ENCODE results near the gene C1GALT1. TPM values are rescaled to one million over a fixed set of nuclear protein-coding genes. Genes with fewer than 3 reads are reported as not detected.
A peak's percentile ranks its signal among the peaks of the same experiment; 100 is the strongest.

C1GALT1 gene
- total and polyA plus RNA-seq, 2 donors (not counting 1 experiment from before 2014, with no cell fraction given): 12.4 to 66.8 TPM

DNA sequence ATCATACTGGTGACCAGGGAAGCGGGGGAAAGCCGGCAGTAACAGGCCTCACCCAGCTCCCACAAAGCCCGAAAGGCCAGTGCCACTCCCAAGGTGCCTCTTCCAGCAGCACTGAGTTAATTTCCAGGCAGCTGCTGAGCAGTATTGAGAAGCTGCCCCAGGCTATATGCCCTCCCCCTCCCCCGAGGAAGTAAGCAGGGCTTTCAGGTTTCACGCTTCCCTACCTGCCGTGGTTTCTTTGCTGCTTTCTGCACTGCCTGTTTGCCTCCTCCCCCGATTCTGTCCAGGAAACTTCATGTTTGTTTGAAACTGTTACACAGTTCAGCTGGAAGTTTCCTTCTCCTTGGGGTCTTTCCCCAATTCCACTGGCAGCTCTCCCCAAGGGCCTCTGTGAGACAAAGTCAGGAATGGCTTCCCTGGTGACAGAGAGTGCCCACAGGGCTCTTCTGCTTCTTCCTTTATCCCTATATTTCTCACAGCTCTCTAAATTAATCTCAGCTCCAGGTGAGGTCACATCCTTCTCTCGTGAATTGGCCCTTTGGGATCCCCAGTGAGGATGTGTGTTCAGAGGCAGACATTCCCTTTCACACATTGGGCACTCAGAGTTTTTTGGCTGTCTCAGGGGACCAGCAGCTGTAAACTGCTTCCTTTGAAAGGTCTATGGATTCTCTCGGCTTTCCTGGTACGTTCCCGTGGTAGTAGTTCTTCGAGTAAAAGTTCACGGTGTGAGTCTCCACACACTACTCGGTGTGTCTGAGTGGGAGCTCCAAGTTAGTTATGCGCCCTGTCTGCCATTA is 19.4 kb downstream of the C1GALT1 start:
- Mint-ChIP-seq H3K4me3 (peak overlapping the region; percentile 64), H3K27me3 (no peaks in the 10 kb centered on the region), H3K27ac (peak overlapping the region; percentile 79), H3K9me3 (ENCODE audit: insufficient read depth) (peaks cover 3% of the 10 kb centered on the region), H3K4me1 (peaks cover 84% of the 10 kb centered on the region)
- TF ChIP-seq, protein P1, sequence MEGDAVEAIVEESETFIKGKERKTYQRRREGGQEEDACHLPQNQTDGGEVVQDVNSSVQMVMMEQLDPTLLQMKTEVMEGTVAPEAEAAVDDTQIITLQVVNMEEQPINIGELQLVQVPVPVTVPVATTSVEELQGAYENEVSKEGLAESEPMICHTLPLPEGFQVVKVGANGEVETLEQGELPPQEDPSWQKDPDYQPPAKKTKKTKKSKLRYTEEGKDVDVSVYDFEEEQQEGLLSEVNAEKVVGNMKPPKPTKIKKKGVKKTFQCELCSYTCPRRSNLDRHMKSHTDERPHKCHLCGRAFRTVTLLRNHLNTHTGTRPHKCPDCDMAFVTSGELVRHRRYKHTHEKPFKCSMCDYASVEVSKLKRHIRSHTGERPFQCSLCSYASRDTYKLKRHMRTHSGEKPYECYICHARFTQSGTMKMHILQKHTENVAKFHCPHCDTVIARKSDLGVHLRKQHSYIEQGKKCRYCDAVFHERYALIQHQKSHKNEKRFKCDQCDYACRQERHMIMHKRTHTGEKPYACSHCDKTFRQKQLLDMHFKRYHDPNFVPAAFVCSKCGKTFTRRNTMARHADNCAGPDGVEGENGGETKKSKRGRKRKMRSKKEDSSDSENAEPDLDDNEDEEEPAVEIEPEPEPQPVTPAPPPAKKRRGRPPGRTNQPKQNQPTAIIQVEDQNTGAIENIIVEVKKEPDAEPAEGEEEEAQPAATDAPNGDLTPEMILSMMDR (IDR thresholded peaks at IDR 0.05): no peak
- no peak for TF ChIP-seq EZH2 (IDR thresholded peaks at IDR 0.05; ENCODE audit: borderline replicate concordance, insufficient read depth, low read depth, low read length, poor library complexity, severe bottlenecking)
- peak; percentile 99 for ATAC-seq (ENCODE audit: low read depth)
- Histone ChIP-seq H3K4me2 (replicated peaks; ENCODE audit: low read depth, low read length, poor library complexity, severe bottlenecking) (peak overlapping the region; percentile 75), H3K27me3 (replicated peaks in 1 of 4; ENCODE audit: control extremely low read depth in 1 of 4, control insufficient read depth in 3 of 4, insufficient read depth in 4 of 4, low read length in 3 of 4) (no peaks in the 10 kb centered on the region), H3K27ac (ENCODE audit: low read length in 2 of 2) (peak overlapping the region; percentile 52 to 75), H3K4me1 (ENCODE audit: control insufficient read depth in 2 of 2, insufficient read depth in 2 of 2, low read length in 2 of 2) (peaks cover 26 to 46% of the 10 kb centered on the region in 2 donors), H4K20me1 (ENCODE audit: control insufficient read depth, insufficient read depth, low read length, poor library complexity, severe bottlenecking) (peaks cover 25% of the 10 kb centered on the region), H3K4me3 (ENCODE audit: control extremely low read depth in 1 of 5, extremely low read depth in 1 of 5, insufficient read depth in 1 of 5, low read depth in 2 of 5, low read length in 4 of 5) (peak overlapping the region in 3 of 5 experiments; percentile 23 to 46 (median 33)), H3K9me3 (ENCODE audit: control extremely low read depth in 1 of 3, control insufficient read depth in 2 of 3, insufficient read depth in 1 of 3, low read length in 2 of 3) (no peaks in the 10 kb centered on the region), H3K79me2 (ENCODE audit: control insufficient read depth, insufficient read depth, low read length) (peaks cover 83% of the 10 kb centered on the region), H3K36me3 (replicated peaks in 1 of 2; ENCODE audit: control extremely low read depth in 1 of 2, control insufficient read depth in 1 of 2, extremely low read depth in 1 of 2, insufficient read depth in 2 of 2, low read length in 1 of 2) (no peaks in the 10 kb centered on the region), H2AFZ (ENCODE audit: insufficient read depth, low read depth, low read length, poor library complexity, severe bottlenecking) (peak overlapping the region; percentile 11), H3K9ac (ENCODE audit: low read length) (peak overlapping the region; percentile 41)
- DNase-seq: peak; percentile 76
- intact Hi-C loops (cut with micrococcal nuclease): loop anchor here (1.0 kb wide), 2 partner anchors 19 to 57 kb away; partner anchors contain the start of gene C1GALT1
- CTCF ChIA-PET: interaction anchor here (1.3 to 2.2 kb wide), 3 partner anchors 17 to 99 kb away, joined by 4 to 11 read pairs (median 8); partner anchors contain the start of gene C1GALT1
- POLR2A ChIA-PET: interaction anchor here (1.0 kb wide), 1 partner anchor 20 kb away, joined by 3 read pairs; no protein-coding TSS in a partner anchor
- 45% methylated on average over 12 of the region's 15 CpGs for whole genome bisulfite sequencing (ENCODE audit: insufficient coverage)

DNA sequence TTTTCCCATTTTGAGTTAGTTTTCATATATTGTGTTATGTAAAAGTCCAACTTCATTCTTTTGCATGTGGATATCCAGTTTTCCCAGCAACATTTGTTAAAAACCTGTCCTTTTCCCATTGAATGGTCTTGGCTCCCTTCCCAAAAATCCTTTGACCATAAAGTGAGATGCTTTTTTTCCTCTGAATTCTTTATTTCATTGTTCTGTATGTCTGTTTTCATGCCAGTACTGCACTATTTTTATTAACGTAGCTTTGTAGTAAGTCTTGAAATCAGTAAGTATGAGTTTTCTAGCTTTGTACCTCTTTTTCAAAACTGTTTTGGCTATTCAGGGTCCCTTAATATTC is 20.0 kb downstream of the C1GALT1 start:
- H3K4me3 Mint-ChIP-seq: peak overlapping the region; percentile 64
- H3K4me1 Mint-ChIP-seq: peaks cover 82% of the 10 kb centered on the region
- TF ChIP-seq EZH2 (IDR thresholded peaks at IDR 0.05; ENCODE audit: borderline replicate concordance, insufficient read depth, low read depth, low read length, poor library complexity, severe bottlenecking): no peak
- TF ChIP-seq, protein P1 (IDR thresholded peaks at IDR 0.05): no peak
- H3K27me3 Mint-ChIP-seq: no peaks in the 10 kb centered on the region
- peaks cover 83% of the 10 kb centered on the region for H3K79me2 ChIP-seq (ENCODE audit: control insufficient read depth, insufficient read depth, low read length)
- no peak for DNase-seq
- H3K9ac ChIP-seq (ENCODE audit: low read length): no peak overlapping the region
- ChIA-PET CTCF (interaction anchor here (1.3 to 2.2 kb wide), 3 partner anchors 18 to 99 kb away, joined by 4 to 11 read pairs (median 8); partner anchors contain the start of gene C1GALT1), POLR2A (no interaction called here)
- peaks cover 26 to 46% of the 10 kb centered on the region in 2 donors for H3K4me1 ChIP-seq (ENCODE audit: control insufficient read depth in 2 of 2, insufficient read depth in 2 of 2, low read length in 2 of 2)
- peak overlapping the region; percentile 79 for H3K27ac Mint-ChIP-seq
- no CpG with 5 or more reads among the region's 1 CpG for WGBS (ENCODE audit: insufficient coverage)
- H3K4me2 ChIP-seq (replicated peaks; ENCODE audit: low read depth, low read length, poor library complexity, severe bottlenecking): peak overlapping the region; percentile 75
- peaks cover 3% of the 10 kb centered on the region for H3K9me3 Mint-ChIP-seq (ENCODE audit: insufficient read depth)
- ATAC-seq (ENCODE audit: low read depth): no peak
- H4K20me1 ChIP-seq (ENCODE audit: control insufficient read depth, insufficient read depth, low read length, poor library complexity, severe bottlenecking): peaks cover 28% of the 10 kb centered on the region
- intact Hi-C loops (cut with micrococcal nuclease): no loop called here
- peak overlapping the region; percentile 52 to 75 for H3K27ac ChIP-seq (ENCODE audit: low read length in 2 of 2)
- H2AFZ ChIP-seq (ENCODE audit: insufficient read depth, low read depth, low read length, poor library complexity, severe bottlenecking): no peak overlapping the region
- no peaks in the 10 kb centered on the region for H3K9me3 ChIP-seq (ENCODE audit: control extremely low read depth in 1 of 3, control insufficient read depth in 2 of 3, insufficient read depth in 1 of 3, low read length in 2 of 3)
- no peak overlapping the region for H3K4me3 ChIP-seq (ENCODE audit: control extremely low read depth in 1 of 5, extremely low read depth in 1 of 5, insufficient read depth in 1 of 5, low read depth in 2 of 5, low read length in 4 of 5)
- no peaks in the 10 kb centered on the region for H3K27me3 ChIP-seq (replicated peaks in 1 of 4; ENCODE audit: control extremely low read depth in 1 of 4, control insufficient read depth in 3 of 4, insufficient read depth in 4 of 4, low read length in 3 of 4)
- no peaks in the 10 kb centered on the region for H3K36me3 ChIP-seq (replicated peaks in 1 of 2; ENCODE audit: control extremely low read depth in 1 of 2, control insufficient read depth in 1 of 2, extremely low read depth in 1 of 2, insufficient read depth in 2 of 2, low read length in 1 of 2)
